ENCODE data around the gene STK32B. TPM values are rescaled to one million over a fixed set of nuclear protein-coding genes. Genes with fewer than 3 reads are reported as not detected.

The STK32B gene
- total and polyA plus RNA-seq, 2 donors (not counting 3 experiments of a cell fraction or from before 2014, with no cell fraction given): 5.6 to 7.8 TPM

- Histone ChIP-seq H3K27ac (ENCODE audit: insufficient read depth, low read depth, low read length) (no peak overlapping the region), H3K9me1 (replicated peaks; ENCODE audit: control insufficient read depth, extremely low read depth, insufficient read depth, low read length) (no peaks in the 10 kb centered on the region), H3K9me3 (replicated peaks; ENCODE audit: control insufficient read depth, insufficient read depth, low read length) (no peaks in the 10 kb centered on the region), H4K20me1 (replicated peaks; ENCODE audit: control insufficient read depth, extremely low read depth, insufficient read depth, low read length) (no peaks in the 10 kb centered on the region), H3K9ac (replicated peaks; ENCODE audit: extremely low read depth, insufficient read depth, low read length) (no peak overlapping the region), H3K4me1 (ENCODE audit: control insufficient read depth, extremely low read depth, insufficient read depth, low read length) (no peaks in the 10 kb centered on the region), H3K4me2 (ENCODE audit: insufficient read depth, low read length) (no peak overlapping the region), H3K27me3 (ENCODE audit: control insufficient read depth in 2 of 2, insufficient read depth in 2 of 2, low read length in 2 of 2) (no peaks in the 10 kb centered on the region), H3K36me3 (ENCODE audit: control insufficient read depth in 2 of 2, extremely low read depth in 1 of 2, insufficient read depth in 2 of 2, low read length in 2 of 2) (no peaks in the 10 kb centered on the region), H2AFZ (ENCODE audit: low read depth, low read length) (no peak overlapping the region), H3K79me2 (ENCODE audit: control insufficient read depth, insufficient read depth, low read length) (no peaks in the 10 kb centered on the region), H3K4me3 (replicated peaks in 1 of 3; ENCODE audit: insufficient read depth in 1 of 3, low read depth in 1 of 3, low read length in 3 of 3) (no peak overlapping the region)
- intact Hi-C loops (cut with micrococcal nuclease) (no loop called here), dilution Hi-C loops (cut with MboI; ENCODE audit: extremely low pct_ligation_motif_present, low sequenced_read_pairs) (no loop called here)
- no TSS peak for BruUV-seq (replicated peaks)
- TF ChIP-seq EZH2 (IDR thresholded peaks at IDR 0.05; ENCODE audit: borderline replicate concordance, low read depth, low read length, severe bottlenecking) (no peak), MYC (IDR thresholded peaks at IDR 0.05; ENCODE audit: low read depth, low read length) (no peak), FOS (IDR thresholded peaks at IDR 0.05; ENCODE audit: borderline replicate concordance, insufficient read depth, low read length) (no peak), GATA2 (IDR thresholded peaks at IDR 0.05; ENCODE audit: insufficient read depth, insufficient read length, low read depth, low read length) (no peak), POLR2A (IDR thresholded peaks at IDR 0.05; ENCODE audit: low read depth, low read length) (no peak), POLR2AphosphoS5 (IDR thresholded peaks at IDR 0.05; ENCODE audit: insufficient read depth, low read depth, low read length) (no peak), JUN (IDR thresholded peaks at IDR 0.05; ENCODE audit: borderline replicate concordance, insufficient read depth, insufficient read length, low read depth) (no peak)
- TF ChIP-seq, protein P1, sequence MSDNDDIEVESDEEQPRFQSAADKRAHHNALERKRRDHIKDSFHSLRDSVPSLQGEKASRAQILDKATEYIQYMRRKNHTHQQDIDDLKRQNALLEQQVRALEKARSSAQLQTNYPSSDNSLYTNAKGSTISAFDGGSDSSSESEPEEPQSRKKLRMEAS (IDR thresholded peaks at IDR 0.05; ENCODE audit: insufficient read depth, insufficient read length): no peak
- TF ChIP-seq, protein P2, sequence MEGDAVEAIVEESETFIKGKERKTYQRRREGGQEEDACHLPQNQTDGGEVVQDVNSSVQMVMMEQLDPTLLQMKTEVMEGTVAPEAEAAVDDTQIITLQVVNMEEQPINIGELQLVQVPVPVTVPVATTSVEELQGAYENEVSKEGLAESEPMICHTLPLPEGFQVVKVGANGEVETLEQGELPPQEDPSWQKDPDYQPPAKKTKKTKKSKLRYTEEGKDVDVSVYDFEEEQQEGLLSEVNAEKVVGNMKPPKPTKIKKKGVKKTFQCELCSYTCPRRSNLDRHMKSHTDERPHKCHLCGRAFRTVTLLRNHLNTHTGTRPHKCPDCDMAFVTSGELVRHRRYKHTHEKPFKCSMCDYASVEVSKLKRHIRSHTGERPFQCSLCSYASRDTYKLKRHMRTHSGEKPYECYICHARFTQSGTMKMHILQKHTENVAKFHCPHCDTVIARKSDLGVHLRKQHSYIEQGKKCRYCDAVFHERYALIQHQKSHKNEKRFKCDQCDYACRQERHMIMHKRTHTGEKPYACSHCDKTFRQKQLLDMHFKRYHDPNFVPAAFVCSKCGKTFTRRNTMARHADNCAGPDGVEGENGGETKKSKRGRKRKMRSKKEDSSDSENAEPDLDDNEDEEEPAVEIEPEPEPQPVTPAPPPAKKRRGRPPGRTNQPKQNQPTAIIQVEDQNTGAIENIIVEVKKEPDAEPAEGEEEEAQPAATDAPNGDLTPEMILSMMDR (IDR thresholded peaks at IDR 0.05; ENCODE audit: extremely low read depth in 1 of 2, insufficient read depth in 1 of 2, low read depth in 1 of 2, low read length in 2 of 2): no peak
- FAIRE-seq: no peak
- CTCF ChIA-PET: no interaction called here
- no peak for DNase-seq (ENCODE audit: low read depth, low spot score)
- POLR2A ChIA-PET: no interaction called here
These were observed 412.1 kb downstream of the STK32B start for GRCh38 chr4:5463361-5463760.

Data from endothelial cell of umbilical vein (primary cell).